CD14-positive monocyte (primary cell): ENCODE measurements around the gene CDRT4. TPM values are rescaled to one million over a fixed set of nuclear protein-coding genes. Genes with fewer than 3 reads are reported as not detected.

Experiments used
- DNase-seq, 3 donors: peaks; one replicate each; pipeline ENCODE4 v3.0.0-alpha.2; 2011 to 2022
- H2AFZ ChIP-seq: 2 replicates; pipeline ENCODE4 v1.6.0; 2012; ENCODE audit warnings: mild to moderate bottlenecking, low read depth, low read length, inconsistent platforms; ENCODE audit not compliant: insufficient read depth, poor library complexity, severe bottlenecking
- H3K27ac ChIP-seq, 2 donors: 1 replicate in 1 of 2; 2 replicates in 1 of 2; pipeline ENCODE4 v1.5.1; 2012 to 2013; ENCODE audit warnings: low read length in 2 of 2, control low read depth in 1 of 2, inconsistent platforms in 1 of 2, low read depth in 1 of 2, mild to moderate bottlenecking in 1 of 2
- H3K27me3 ChIP-seq, 2 donors: one replicate each; pipeline versions ENCODE4 v1.6.0 to v1.6.1; 2011 to 2013; ENCODE audit warnings: low read length in 2 of 2; ENCODE audit not compliant: control insufficient read depth in 2 of 2, insufficient read depth in 2 of 2
- H3K36me3 ChIP-seq, 2 donors: replicated peaks in 1 of 2; 1 replicate in 1 of 2; 2 replicates in 1 of 2; pipeline versions ENCODE4 v1.5.1 to v1.6.1; 2012 to 2013; ENCODE audit warnings: low read length in 2 of 2, control low read depth in 1 of 2, inconsistent platforms in 1 of 2, mild to moderate bottlenecking in 1 of 2; ENCODE audit not compliant: insufficient read depth in 2 of 2, control insufficient read depth in 1 of 2
- H3K4me1 ChIP-seq, 2 donors: 1 replicate in 1 of 2; 2 replicates in 1 of 2; pipeline versions ENCODE4 v1.5.1 to v1.6.1; 2012 to 2013; ENCODE audit warnings: low read length in 2 of 2, control low read depth in 1 of 2, inconsistent platforms in 1 of 2, mild to moderate bottlenecking in 1 of 2, moderate library complexity in 1 of 2; ENCODE audit not compliant: insufficient read depth in 2 of 2, control insufficient read depth in 1 of 2
- H3K4me2 ChIP-seq: replicated peaks from 2 replicates; pipeline ENCODE3; 2012; ENCODE audit warnings: low read length, moderate library complexity, mild to moderate bottlenecking; ENCODE audit not compliant: poor library complexity, severe bottlenecking; ENCODE audit errors: extremely low read depth
- H3K4me3 ChIP-seq, 3 experiments: fragments of 200-600 bp in 1 of 3; sonication (generic) in 1 of 3; replicated peaks in 1 of 3; 1 replicate in 2 of 3; 2 replicates in 1 of 3; pipeline ENCODE4 v1.5.1; 2011 to 2013; ENCODE audit warnings: low read length in 3 of 3, mild to moderate bottlenecking in 3 of 3, control low read depth in 2 of 3, low read depth in 2 of 3, inconsistent platforms in 1 of 3, moderate library complexity in 1 of 3
- H3K79me2 ChIP-seq: 2 replicates; pipeline ENCODE4 v1.6.0; 2012; ENCODE audit warnings: mild to moderate bottlenecking, control low read depth, inconsistent platforms, low read length, moderate library complexity; ENCODE audit not compliant: insufficient read depth
- H3K9ac ChIP-seq: 2 replicates; pipeline ENCODE4 v1.6.0; 2017; ENCODE audit warnings: low read length, mild to moderate bottlenecking; ENCODE audit not compliant: insufficient read depth, poor library complexity, severe bottlenecking
- H3K9me3 ChIP-seq, 2 donors: replicated peaks in 1 of 2; 1 replicate in 1 of 2; 2 replicates in 1 of 2; pipeline versions ENCODE4 v1.5.1 to v1.6.1; 2012 to 2013; ENCODE audit warnings: low read length in 2 of 2, control low read depth in 1 of 2; ENCODE audit not compliant: control insufficient read depth in 1 of 2, insufficient read depth in 1 of 2
- H4K20me1 ChIP-seq: 2 replicates; pipeline ENCODE4 v1.6.0; 2012; ENCODE audit warnings: mild to moderate bottlenecking, low read length, control low read depth, moderate library complexity; ENCODE audit not compliant: insufficient read depth
- H3K27ac Mint-ChIP-seq, 7 donors: one replicate each; pipeline ENCODE4 v1.8.0; 2020; ENCODE audit warnings: mild to moderate bottlenecking in 7 of 7, mixed read lengths in 7 of 7, moderate library complexity in 6 of 7, inconsistent platforms in 2 of 7
- H3K27me3 Mint-ChIP-seq, 3 donors: one replicate each; pipeline ENCODE4 v1.8.0; 2021 to 2022; ENCODE audit warnings: low read depth in 3 of 3, mild to moderate bottlenecking in 3 of 3, mixed read lengths in 3 of 3, moderate library complexity in 3 of 3, inconsistent platforms in 1 of 3
- H3K36me3 Mint-ChIP-seq, 2 donors: one replicate each; pipeline ENCODE4 v1.8.0; 2020; ENCODE audit warnings: mixed read lengths in 2 of 2, inconsistent platforms in 1 of 2, mild to moderate bottlenecking in 1 of 2
- H3K4me1 Mint-ChIP-seq: one replicate; pipeline ENCODE4 v1.8.0; 2020; ENCODE audit warnings: mild to moderate bottlenecking, mixed read lengths
- H3K4me3 Mint-ChIP-seq, 2 donors: one replicate each; pipeline ENCODE4 v1.8.0; 2020; ENCODE audit warnings: mild to moderate bottlenecking in 2 of 2, mixed read lengths in 2 of 2, moderate library complexity in 1 of 2
- H3K9me3 Mint-ChIP-seq, 7 donors: one replicate each; pipeline ENCODE4 v1.8.0; 2020 to 2022; ENCODE audit warnings: mixed read lengths in 7 of 7, mild to moderate bottlenecking in 6 of 7, moderate library complexity in 6 of 7, inconsistent platforms in 2 of 7
- CTCF ChIP-seq: fragments of 200-600 bp; IDR thresholded peaks from one replicate; pipeline ENCODE4 v1.8.0; 2022; ENCODE audit warnings: antibody characterized with exemption, mild to moderate bottlenecking
- WGBS: methylation state at CpG from one replicate; pipeline ENCODE4 v1.1.5; 2013; ENCODE audit warnings: missing lambda C conversion rate; ENCODE audit not compliant: insufficient coverage; 5-methylcytosine and 5-hydroxymethylcytosine counted together
- intact Hi-C, 2 donors: fragments of 100-400 bp; cut with micrococcal nuclease; formaldehyde crosslinking; loops; one replicate each; pipeline versions ENCODE4 v1.15.0 to v1.15.1; 2023
- polyA plus RNA-seq, 3 donors: library from polyadenylated mRNA; depleted of rRNA in 1 of 3; unstranded in 2 of 3; stranded (reverse) in 1 of 3; fragments of 300-500 nt in 2 of 3; fragments of >200 nt in 1 of 3; fragmentation: Illumina TruSeq in 2 of 3; gene quantifications; 1 replicate in 2 of 3; 2 replicates in 1 of 3; pipeline ENCODE4 v1.2.3, GENCODE V29; 2012 to 2021

CDRT4 gene
- polyA plus RNA-seq, 3 donors, result 0.34 to 0.71 TPM; not detected in 1

GRCh38 chr17:15456496-15456895, 10.9 kb downstream of the CDRT4 start:
- H3K4me1 Mint-ChIP-seq, result no peaks in the 10 kb centered on the region
- H3K27me3 ChIP-seq, result no peaks in the 10 kb centered on the region
- H3K9me3 Mint-ChIP-seq, result peaks cover 2 to 10% (median 5%) of the 10 kb centered on the region in 7 donors
- no peak overlapping the region for H3K4me3 ChIP-seq
- no peak overlapping the region for H3K27ac Mint-ChIP-seq
- no peak overlapping the region for H3K27ac ChIP-seq
- TF ChIP-seq CTCF, result no peak
- no peak overlapping the region for H3K4me2 ChIP-seq
- H3K36me3 ChIP-seq, result no peaks in the 10 kb centered on the region
- H3K9me3 ChIP-seq, result peaks cover 6 to 8% of the 10 kb centered on the region in 2 donors
- H3K4me3 Mint-ChIP-seq, result no peak overlapping the region
- WGBS, result 100% methylated on average over 1 of the region's 6 CpGs
- no peak for DNase-seq
- H2AFZ ChIP-seq, result no peak overlapping the region
- no peaks in the 10 kb centered on the region for H3K36me3 Mint-ChIP-seq
- no peaks in the 10 kb centered on the region for H3K79me2 ChIP-seq
- H3K9ac ChIP-seq, result no peak overlapping the region
- H3K27me3 Mint-ChIP-seq, result no peaks in the 10 kb centered on the region
- H3K4me1 ChIP-seq, result no peaks in the 10 kb centered on the region
- H4K20me1 ChIP-seq, result no peaks in the 10 kb centered on the region
- intact Hi-C loops, result no loop called here

- H3K4me2 ChIP-seq, result no peak overlapping the region
- H4K20me1 ChIP-seq, result no peaks in the 10 kb centered on the region
- H3K9me3 ChIP-seq, result peaks cover 6 to 8% of the 10 kb centered on the region in 2 donors
- intact Hi-C loops, result no loop called here
- H3K4me1 Mint-ChIP-seq, result no peaks in the 10 kb centered on the region
- peaks cover 0 to 10% (median 5%) of the 10 kb centered on the region in 7 donors for H3K9me3 Mint-ChIP-seq
- H3K27ac Mint-ChIP-seq, result no peak overlapping the region
- H3K27me3 ChIP-seq, result no peaks in the 10 kb centered on the region
- no peaks in the 10 kb centered on the region for H3K36me3 Mint-ChIP-seq
- no peaks in the 10 kb centered on the region for H3K27me3 Mint-ChIP-seq
- H3K9ac ChIP-seq, result no peak overlapping the region
- no peak overlapping the region for H3K27ac ChIP-seq
- no peaks in the 10 kb centered on the region for H3K36me3 ChIP-seq
- H3K4me3 Mint-ChIP-seq, result no peak overlapping the region
- DNase-seq, result no peak
- WGBS, result 86% methylated on average over 4 of the region's 5 CpGs
- H3K4me3 ChIP-seq, result no peak overlapping the region
- H3K4me1 ChIP-seq, result no peaks in the 10 kb centered on the region
- no peaks in the 10 kb centered on the region for H3K79me2 ChIP-seq
- no peak for TF ChIP-seq CTCF
- H2AFZ ChIP-seq, result no peak overlapping the region
Observed at GRCh38 chr17:15454346-15454745, 13.1 kb downstream of the CDRT4 start.
